ENCODE data around the gene FBXO17. TPM values are rescaled to one million over a fixed set of nuclear protein-coding genes. Genes with fewer than 3 reads are reported as not detected.

Gene FBXO17
- 36.4 and 47.6 TPM in 2 replicates for total RNA-seq (2014; rRNA removed; shearing (Covaris generic))
- 30.3 and 30.9 TPM in 2 replicates for polyA plus RNA-seq (2016; fragmentation: Nextera tagmentation; extraction: Ambion mirVana)

GRCh38 chr19:38975214-38975860 is at the start of gene FBXO17:
TSS of gene FBXO17 (minus strand) at chr19:38975742. CDS start at chr19:38950319, 25,423 bp downstream.
- Histone ChIP-seq H3K9me2 (ENCODE audit: insufficient read depth) (no peaks in the 10 kb centered on the region), H3F3A (ENCODE audit: insufficient read depth) (peaks cover 20% of the 10 kb centered on the region), H3K79me2 (ENCODE audit: insufficient read depth) (peaks cover 34% of the 10 kb centered on the region), H3K9me3 (ENCODE audit: low read depth) (no peaks in the 10 kb centered on the region), H3K4me1 (ENCODE audit: insufficient read depth) (peaks cover 6% of the 10 kb centered on the region; the same call in 1 of the 2 replicates), H4K20me1 (ENCODE audit: insufficient read depth) (no peaks in the 10 kb centered on the region), H3K36me3 (ENCODE audit: low read depth) (no peaks in the 10 kb centered on the region), H3K9ac (peak within 1 kb of the TSS; percentile 86), H3K4me2 (ENCODE audit: unreplicated experiment) (peak within 1 kb of the TSS; percentile 98), H3K27me3 (replicated peaks; ENCODE audit: insufficient read depth) (no peaks in the 10 kb centered on the region), H2AFZ (peak within 1 kb of the TSS; percentile 86), H3K27ac (peak within 1 kb of the TSS; percentile 85), H3K4me3 (peak within 1 kb of the TSS; percentile 79)
- no peak for TF ChIP-seq EZH2 (IDR thresholded peaks at IDR 0.05; ENCODE audit: insufficient read depth, poor library complexity, severe bottlenecking)
- peak; percentile 88 for DNase-seq
- 1 to 2% methylated on average over 47 to 52 of the region's 63 CpGs for WGBS, 2 experiments (ENCODE audit: low coverage in 1 of 2, low lambda C conversion rate in 2 of 2, missing lambda C conversion rate in 2 of 2)
- in situ Hi-C loops (cut with MboI) = no loop called here

DNA sequence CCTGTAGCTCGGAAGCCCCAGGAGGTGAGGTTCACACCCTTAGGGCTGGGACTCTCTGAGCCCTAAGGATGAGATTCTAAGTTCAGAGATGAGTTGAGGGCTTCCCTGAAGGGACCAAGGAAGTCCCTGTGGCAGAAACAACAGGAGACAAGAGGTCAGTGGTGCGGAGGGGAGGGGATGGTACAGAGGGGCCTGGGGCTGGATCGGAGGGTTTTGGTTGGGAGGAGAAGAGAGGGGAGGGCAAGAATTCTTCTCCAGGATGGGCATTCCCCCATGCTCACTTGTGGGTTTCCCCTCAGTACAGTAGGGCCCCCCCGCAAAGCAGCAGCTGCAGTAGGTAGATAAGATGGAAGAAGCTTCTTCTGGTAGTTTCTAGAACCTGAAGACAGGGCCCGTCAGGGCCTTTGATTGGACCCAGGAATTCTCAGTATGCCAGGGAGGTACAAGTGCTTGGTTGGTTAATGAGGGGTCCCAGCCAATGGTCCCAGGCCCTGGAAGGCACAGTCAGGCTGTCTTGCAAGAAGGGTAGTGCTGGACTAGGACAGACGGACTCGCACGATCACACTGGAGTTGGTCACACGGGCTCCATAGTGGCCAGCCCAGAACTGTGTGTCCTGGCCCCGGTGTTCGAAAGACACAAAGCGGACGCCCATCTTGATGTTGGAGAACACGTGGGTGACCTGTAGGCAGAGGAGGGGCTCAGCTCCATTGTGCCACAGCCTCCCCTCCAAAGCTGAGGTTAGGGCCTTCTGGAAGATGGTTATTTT is 49.5 kb upstream of the FBXO17 start:
- no peak for TF ChIP-seq EZH2 (IDR thresholded peaks at IDR 0.05; ENCODE audit: insufficient read depth, poor library complexity, severe bottlenecking)
- no peak for TF ChIP-seq EZH2phosphoT487 (IDR thresholded peaks at IDR 0.05; ENCODE audit: insufficient read depth, low read depth)
- WGBS, 2 experiments (ENCODE audit: low coverage in 1 of 2, low lambda C conversion rate in 2 of 2, missing lambda C conversion rate in 2 of 2) = 86 to 94% methylated on average over 13 to 14 of the region's 14 CpGs
- Histone ChIP-seq H4K20me1 (ENCODE audit: insufficient read depth) (no peaks in the 10 kb centered on the region), H3K9ac (no peak overlapping the region), H3K79me2 (ENCODE audit: insufficient read depth) (no peaks in the 10 kb centered on the region), H3F3A (ENCODE audit: insufficient read depth) (no peaks in the 10 kb centered on the region), H3K4me1 (ENCODE audit: insufficient read depth) (no peaks in the 10 kb centered on the region), H3K9me3 (ENCODE audit: low read depth) (no peaks in the 10 kb centered on the region), H3K36me3 (ENCODE audit: low read depth) (no peaks in the 10 kb centered on the region), H3K27me3 (replicated peaks; ENCODE audit: insufficient read depth) (no peaks in the 10 kb centered on the region), H2AFZ (no peak overlapping the region), H3K4me2 (ENCODE audit: unreplicated experiment) (no peak overlapping the region), H3K27ac (no peak overlapping the region), H3K4me3 (no peak overlapping the region), H3K9me2 (ENCODE audit: insufficient read depth) (no peaks in the 10 kb centered on the region)
- DNase-seq = no peak
- in situ Hi-C loops (cut with MboI) = no loop called here

GRCh38 chr19:39021063-39021462 is 45.5 kb upstream of the FBXO17 start:
- H4K20me1 ChIP-seq (ENCODE audit: insufficient read depth) = no peaks in the 10 kb centered on the region
- H3K4me2 ChIP-seq (ENCODE audit: unreplicated experiment) = no peak overlapping the region
- no peaks in the 10 kb centered on the region for H3F3A ChIP-seq (ENCODE audit: insufficient read depth)
- no peak overlapping the region for H3K9ac ChIP-seq
- no peak for DNase-seq
- TF ChIP-seq EZH2 (IDR thresholded peaks at IDR 0.05; ENCODE audit: insufficient read depth, poor library complexity, severe bottlenecking) (no peak), EZH2phosphoT487 (IDR thresholded peaks at IDR 0.05; ENCODE audit: insufficient read depth, low read depth) (no peak)
- peaks cover 7% of the 10 kb centered on the region; the same call in 1 of the 2 replicates for H3K27me3 ChIP-seq (replicated peaks; ENCODE audit: insufficient read depth)
- H3K9me3 ChIP-seq (ENCODE audit: low read depth) = no peaks in the 10 kb centered on the region
- no peak overlapping the region for H3K27ac ChIP-seq
- no peak overlapping the region for H3K4me3 ChIP-seq
- no peaks in the 10 kb centered on the region for H3K36me3 ChIP-seq (ENCODE audit: low read depth)
- no peaks in the 10 kb centered on the region for H3K79me2 ChIP-seq (ENCODE audit: insufficient read depth)
- no peak overlapping the region for H2AFZ ChIP-seq
- 58 to 62% methylated on average over 4 of the region's 4 CpGs for WGBS, 2 experiments (ENCODE audit: low coverage in 1 of 2, low lambda C conversion rate in 2 of 2, missing lambda C conversion rate in 2 of 2)
- in situ Hi-C loops (cut with MboI) = no loop called here
- H3K4me1 ChIP-seq (ENCODE audit: insufficient read depth) = no peaks in the 10 kb centered on the region
- H3K9me2 ChIP-seq (ENCODE audit: insufficient read depth) = no peaks in the 10 kb centered on the region

DNA sequence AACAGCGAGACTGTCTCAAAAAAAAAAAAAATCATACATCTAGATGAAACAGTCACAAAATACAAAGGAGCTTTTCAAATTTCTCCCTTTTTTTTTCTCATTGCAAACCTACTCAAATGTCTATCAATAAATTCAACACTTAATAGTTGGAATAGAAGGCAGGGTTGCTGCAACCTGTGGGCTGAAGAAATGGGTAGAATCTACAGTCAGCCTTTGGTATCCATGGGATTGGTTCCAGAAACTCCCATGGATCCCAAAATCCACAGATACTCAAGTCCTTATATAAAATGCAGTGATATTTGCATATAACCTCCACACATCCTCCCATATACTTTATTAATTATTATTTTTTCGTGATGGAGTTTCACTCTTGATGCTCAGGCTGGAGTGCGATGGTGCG is 42.1 kb upstream of the FBXO17 start:
- H3K9me3 ChIP-seq (ENCODE audit: low read depth) = no peaks in the 10 kb centered on the region
- H3K9ac ChIP-seq = no peak overlapping the region
- no peaks in the 10 kb centered on the region for H3K79me2 ChIP-seq (ENCODE audit: insufficient read depth)
- in situ Hi-C loops (cut with MboI) = no loop called here
- no peak for TF ChIP-seq EZH2phosphoT487 (IDR thresholded peaks at IDR 0.05; ENCODE audit: insufficient read depth, low read depth)
- no peak for TF ChIP-seq EZH2 (IDR thresholded peaks at IDR 0.05; ENCODE audit: insufficient read depth, poor library complexity, severe bottlenecking)
- no peak for DNase-seq
- no peak overlapping the region for H3K4me2 ChIP-seq (ENCODE audit: unreplicated experiment)
- 86 to 93% methylated on average over 4 of the region's 4 CpGs for WGBS, 2 experiments (ENCODE audit: low coverage in 1 of 2, low lambda C conversion rate in 2 of 2, missing lambda C conversion rate in 2 of 2)
- H3F3A ChIP-seq (ENCODE audit: insufficient read depth) = no peaks in the 10 kb centered on the region
- H3K27me3 ChIP-seq (replicated peaks; ENCODE audit: insufficient read depth) = peaks cover 7% of the 10 kb centered on the region; the same call in 1 of the 2 replicates
- no peaks in the 10 kb centered on the region for H4K20me1 ChIP-seq (ENCODE audit: insufficient read depth)
- H3K9me2 ChIP-seq (ENCODE audit: insufficient read depth) = no peaks in the 10 kb centered on the region
- H3K4me1 ChIP-seq (ENCODE audit: insufficient read depth) = no peaks in the 10 kb centered on the region
- H2AFZ ChIP-seq = no peak overlapping the region
- H3K27ac ChIP-seq = no peak overlapping the region
- no peaks in the 10 kb centered on the region for H3K36me3 ChIP-seq (ENCODE audit: low read depth)
- H3K4me3 ChIP-seq = no peak overlapping the region

All from GM23248 (cell line).